ENCODE data around the gene SLC5A2. TPM values are rescaled to one million over a fixed set of nuclear protein-coding genes. Genes with fewer than 3 reads are reported as not detected.
A peak's percentile ranks its signal among the peaks of the same experiment; 100 is the strongest.

Gene SLC5A2
- total RNA-seq, 2 experiments from 2014 or later, result not detected

DNA sequence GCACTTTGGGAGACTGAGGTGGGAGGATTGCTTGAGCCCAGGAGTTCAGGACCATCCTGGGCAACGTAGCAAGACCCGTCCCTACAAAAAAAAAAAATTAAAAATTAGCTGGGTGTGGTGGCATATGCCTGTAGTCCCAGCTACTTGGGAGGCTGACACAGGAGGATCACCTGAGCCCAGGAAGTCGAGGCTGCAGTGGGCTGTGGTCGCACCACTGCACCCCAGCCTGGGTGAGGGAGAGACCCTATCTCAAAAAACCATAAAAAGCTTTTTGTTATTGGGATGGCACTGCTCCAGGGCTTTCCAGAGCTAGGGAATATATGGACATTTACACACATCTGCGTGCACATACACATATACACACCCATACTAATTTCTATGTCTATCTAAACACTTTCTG is 31.7 kb upstream of the SLC5A2 start:
- H3K36me3 ChIP-seq (ENCODE audit: insufficient read depth, low read length), result peaks cover 6% of the 10 kb centered on the region; the same call in 1 of the 2 replicates
- no peak overlapping the region for H3K4me3 ChIP-seq (ENCODE audit: low read depth, low read length, poor library complexity, severe bottlenecking)
- intact Hi-C loops (cut with micrococcal nuclease; ENCODE audit: unreplicated experiment), result loop anchor here (10.0 kb wide), 1 partner anchor 336 kb away; the partner anchor contains the start of gene KAT8
- H2AFZ ChIP-seq (ENCODE audit: low read length), result no peak overlapping the region
- DNase-seq (ENCODE audit: low spot score), result no peak
- TF ChIP-seq CTCF (conservative IDR thresholded peaks at IDR 0.05; ENCODE audit: low read length), result no peak
- no peak for TF ChIP-seq EZH2phosphoT487 (IDR thresholded peaks at IDR 0.05; ENCODE audit: borderline replicate concordance, low read depth, low read length)
- ChIA-PET CTCF (ENCODE audit: unreplicated experiment) (no interaction called here), POLR2A (no interaction called here)
- peaks cover 8% of the 10 kb centered on the region for H4K20me1 ChIP-seq (ENCODE audit: insufficient read depth, low read length)
- no peak overlapping the region for H3K27ac ChIP-seq (ENCODE audit: low read depth, low read length, poor library complexity, severe bottlenecking)
- BruUV-seq (replicated peaks), result no TSS peak
- no peaks in the 10 kb centered on the region for H3K9me3 ChIP-seq (ENCODE audit: low read length)
- peaks cover 7% of the 10 kb centered on the region; the same call in 1 of the 2 replicates for H3K79me2 ChIP-seq (ENCODE audit: insufficient read depth, low read depth, low read length)
- H3K9me2 ChIP-seq (ENCODE audit: insufficient read depth, low read length), result no peaks in the 10 kb centered on the region
- no peak overlapping the region for H3K4me2 ChIP-seq (ENCODE audit: low read length)
- H3K4me1 ChIP-seq (ENCODE audit: insufficient read depth, low read length, poor library complexity, severe bottlenecking), result peaks cover 12% of the 10 kb centered on the region

GRCh38 chr16:31451681-31452351 is 31.1 kb upstream of the SLC5A2 start:
- ChIA-PET POLR2A (no interaction called here), CTCF (ENCODE audit: unreplicated experiment) (no interaction called here)
- Histone ChIP-seq H3K36me3 (ENCODE audit: insufficient read depth, low read length) (peaks cover 9% of the 10 kb centered on the region; the same call in 1 of the 2 replicates), H3K4me2 (ENCODE audit: low read length) (no peak overlapping the region), H3K4me3 (ENCODE audit: low read depth, low read length, poor library complexity, severe bottlenecking) (no peak overlapping the region), H3K27ac (ENCODE audit: low read depth, low read length, poor library complexity, severe bottlenecking) (no peak overlapping the region), H3K9me3 (ENCODE audit: low read length) (no peaks in the 10 kb centered on the region), H4K20me1 (ENCODE audit: insufficient read depth, low read length) (peaks cover 9% of the 10 kb centered on the region), H3K9me2 (ENCODE audit: insufficient read depth, low read length) (no peaks in the 10 kb centered on the region), H3K4me1 (ENCODE audit: insufficient read depth, low read length, poor library complexity, severe bottlenecking) (peaks cover 16% of the 10 kb centered on the region), H3K79me2 (ENCODE audit: insufficient read depth, low read depth, low read length) (peaks cover 12% of the 10 kb centered on the region; the same call in 1 of the 2 replicates), H2AFZ (ENCODE audit: low read length) (no peak overlapping the region)
- TF ChIP-seq CTCF (conservative IDR thresholded peaks at IDR 0.05; ENCODE audit: low read length) (peak; percentile 67), EZH2phosphoT487 (IDR thresholded peaks at IDR 0.05; ENCODE audit: borderline replicate concordance, low read depth, low read length) (no peak)
- DNase-seq (ENCODE audit: low spot score), result peak; percentile 46
- intact Hi-C loops (cut with micrococcal nuclease; ENCODE audit: unreplicated experiment), result loop anchor here (10.0 kb wide), 1 partner anchor 337 kb away; the partner anchor contains the start of gene KAT8
- no TSS peak for BruUV-seq (replicated peaks)

GRCh38 chr16:31452631-31453106 is 30.3 kb upstream of the SLC5A2 start:
- no peak for TF ChIP-seq EZH2phosphoT487 (IDR thresholded peaks at IDR 0.05; ENCODE audit: borderline replicate concordance, low read depth, low read length)
- TF ChIP-seq CTCF (conservative IDR thresholded peaks at IDR 0.05; ENCODE audit: low read length), result no peak
- no TSS peak for BruUV-seq (replicated peaks)
- peaks cover 25% of the 10 kb centered on the region for H3K4me1 ChIP-seq (ENCODE audit: insufficient read depth, low read length, poor library complexity, severe bottlenecking)
- ChIA-PET POLR2A (no interaction called here), CTCF (ENCODE audit: unreplicated experiment) (no interaction called here)
- H3K27ac ChIP-seq (ENCODE audit: low read depth, low read length, poor library complexity, severe bottlenecking), result no peak overlapping the region
- no peaks in the 10 kb centered on the region for H3K9me2 ChIP-seq (ENCODE audit: insufficient read depth, low read length)
- H3K79me2 ChIP-seq (ENCODE audit: insufficient read depth, low read depth, low read length), result peaks cover 21% of the 10 kb centered on the region; the same call in 1 of the 2 replicates
- no peaks in the 10 kb centered on the region for H3K9me3 ChIP-seq (ENCODE audit: low read length)
- no peak overlapping the region for H3K4me3 ChIP-seq (ENCODE audit: low read depth, low read length, poor library complexity, severe bottlenecking)
- H2AFZ ChIP-seq (ENCODE audit: low read length), result no peak overlapping the region
- H4K20me1 ChIP-seq (ENCODE audit: insufficient read depth, low read length), result peaks cover 12% of the 10 kb centered on the region
- intact Hi-C loops (cut with micrococcal nuclease; ENCODE audit: unreplicated experiment), result loop anchor here (10.0 kb wide), 1 partner anchor 338 kb away; the partner anchor contains the start of gene KAT8
- H3K4me2 ChIP-seq (ENCODE audit: low read length), result no peak overlapping the region
- DNase-seq (ENCODE audit: low spot score), result no peak
- peaks cover 13% of the 10 kb centered on the region; the same call in 1 of the 2 replicates for H3K36me3 ChIP-seq (ENCODE audit: insufficient read depth, low read length)

Measured in OCI-LY7 (cell line).